Measurements from ENCODE around the gene FOXK1. TPM values are rescaled to one million over a fixed set of nuclear protein-coding genes. Genes with fewer than 3 reads are reported as not detected.
A peak's percentile ranks its signal among the peaks of the same experiment; 100 is the strongest.

Gene FOXK1
- total RNA-seq, 6 experiments from 2014 or later, result 3.8 to 8.4 (median 6.9) TPM

GRCh38 chr7:4772306-4772705 lies 90.2 kb downstream of the FOXK1 start:
- no peak for ATAC-seq
- 100% methylated on average over 3 of the region's 6 CpGs for WGBS (ENCODE audit: insufficient coverage, low coverage, low lambda C conversion rate, missing lambda C conversion rate)

DNA sequence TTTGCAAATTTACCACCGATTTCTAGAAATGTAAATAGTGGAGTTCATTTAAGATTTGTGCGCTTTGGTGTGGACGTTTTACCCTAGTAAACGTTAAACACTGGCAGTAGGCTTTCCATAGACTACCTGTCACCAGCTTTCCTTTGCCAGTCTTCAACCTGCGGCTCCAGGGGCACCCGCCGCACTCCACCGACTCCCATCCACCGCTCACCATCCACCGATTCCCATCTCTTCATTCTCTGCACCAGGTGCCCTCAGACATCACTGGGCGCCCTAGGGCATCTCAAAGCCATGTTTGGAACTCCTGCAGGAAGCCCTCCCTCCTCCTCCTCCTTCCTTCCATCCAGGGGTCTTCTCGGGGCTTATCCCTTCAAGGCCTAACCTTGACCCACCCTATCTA lies 91.9 kb downstream of the FOXK1 start:
- intact Hi-C loops (cut with DNase I), result no loop called here
- no peak for ATAC-seq
- Histone ChIP-seq H3K9me3 (no peaks in the 10 kb centered on the region), H3K36me3 (no peaks in the 10 kb centered on the region), H3K4me3 (no peak overlapping the region), H3K4me1 (peaks cover 0 to 22% (median 8%) of the 10 kb centered on the region in 4 donors), H3K27ac (no peak overlapping the region), H3K27me3 (no peaks in the 10 kb centered on the region)
- TF ChIP-seq POLR2A (IDR thresholded peaks at IDR 0.05), result no peak
- TF ChIP-seq, protein P1, sequence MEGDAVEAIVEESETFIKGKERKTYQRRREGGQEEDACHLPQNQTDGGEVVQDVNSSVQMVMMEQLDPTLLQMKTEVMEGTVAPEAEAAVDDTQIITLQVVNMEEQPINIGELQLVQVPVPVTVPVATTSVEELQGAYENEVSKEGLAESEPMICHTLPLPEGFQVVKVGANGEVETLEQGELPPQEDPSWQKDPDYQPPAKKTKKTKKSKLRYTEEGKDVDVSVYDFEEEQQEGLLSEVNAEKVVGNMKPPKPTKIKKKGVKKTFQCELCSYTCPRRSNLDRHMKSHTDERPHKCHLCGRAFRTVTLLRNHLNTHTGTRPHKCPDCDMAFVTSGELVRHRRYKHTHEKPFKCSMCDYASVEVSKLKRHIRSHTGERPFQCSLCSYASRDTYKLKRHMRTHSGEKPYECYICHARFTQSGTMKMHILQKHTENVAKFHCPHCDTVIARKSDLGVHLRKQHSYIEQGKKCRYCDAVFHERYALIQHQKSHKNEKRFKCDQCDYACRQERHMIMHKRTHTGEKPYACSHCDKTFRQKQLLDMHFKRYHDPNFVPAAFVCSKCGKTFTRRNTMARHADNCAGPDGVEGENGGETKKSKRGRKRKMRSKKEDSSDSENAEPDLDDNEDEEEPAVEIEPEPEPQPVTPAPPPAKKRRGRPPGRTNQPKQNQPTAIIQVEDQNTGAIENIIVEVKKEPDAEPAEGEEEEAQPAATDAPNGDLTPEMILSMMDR (IDR thresholded peaks at IDR 0.05), result no peak
- WGBS (ENCODE audit: insufficient coverage, low coverage, low lambda C conversion rate, missing lambda C conversion rate), result 82% methylated on average over 9 of the region's 12 CpGs
- DNase-seq, result no peak

More at GRCh38 chr7:4772306-4772705, 90.2 kb downstream of the FOXK1 start:
- no peaks in the 10 kb centered on the region for H3K36me3 ChIP-seq
- TF ChIP-seq, protein P1 (IDR thresholded peaks at IDR 0.05), result no peak
- TF ChIP-seq POLR2A (IDR thresholded peaks at IDR 0.05), result no peak
- no peak overlapping the region for H3K4me3 ChIP-seq
- H3K9me3 ChIP-seq, result no peaks in the 10 kb centered on the region
- H3K4me1 ChIP-seq, result peaks cover 0 to 22% (median 8%) of the 10 kb centered on the region in 4 donors
- DNase-seq, result no peak
- H3K27me3 ChIP-seq, result no peaks in the 10 kb centered on the region
- intact Hi-C loops (cut with DNase I), result no loop called here
- H3K27ac ChIP-seq, result no peak overlapping the region

- Histone ChIP-seq H3K9me3 (no peaks in the 10 kb centered on the region), H3K27me3 (no peaks in the 10 kb centered on the region), H3K4me1 (peaks cover 0 to 22% (median 8%) of the 10 kb centered on the region in 4 donors), H3K36me3 (no peaks in the 10 kb centered on the region), H3K4me3 (peak overlapping the region; percentile 93 to 99 (median 98)), H3K27ac (peak overlapping the region; percentile 95 to 96 (median 95))
- ATAC-seq, result peak; percentile 19 to 40 (median 31)
- TF ChIP-seq, protein P1 (IDR thresholded peaks at IDR 0.05), result no peak
- DNase-seq, result peak in 1 of 3 donors; percentile 71
- intact Hi-C loops (cut with DNase I), result no loop called here
- WGBS (ENCODE audit: insufficient coverage, low coverage, low lambda C conversion rate, missing lambda C conversion rate), result 11% methylated on average over 24 of the region's 24 CpGs
Observed at GRCh38 chr7:4774658-4775249, 92.7 kb downstream of the FOXK1 start.

- TF ChIP-seq, protein P1 (IDR thresholded peaks at IDR 0.05), result no peak
- peak; percentile 74 for TF ChIP-seq POLR2A (IDR thresholded peaks at IDR 0.05)
- H3K27ac ChIP-seq, result peak within 1 kb of the TSS; percentile 95 to 96 (median 95)
- peak; percentile 97 to 98 (median 98) for DNase-seq
- H3K4me1 ChIP-seq, result peaks cover 0 to 22% (median 8%) of the 10 kb centered on the region in 4 donors
- peak within 1 kb of the TSS; percentile 93 to 99 (median 98) for H3K4me3 ChIP-seq
- H3K27me3 ChIP-seq, result no peaks in the 10 kb centered on the region
- no CpG with 5 or more reads among the region's 55 CpGs for WGBS (ENCODE audit: insufficient coverage, low coverage, low lambda C conversion rate, missing lambda C conversion rate)
- H3K9me3 ChIP-seq, result no peaks in the 10 kb centered on the region
- H3K36me3 ChIP-seq, result no peaks in the 10 kb centered on the region
- intact Hi-C loops (cut with DNase I), result no loop called here
- peak; percentile 97 to 98 (median 97) for ATAC-seq
Observed at GRCh38 chr7:4775250-4775847, 93.3 kb downstream of the FOXK1 start, which contains the start of gene AP5Z1. AP5Z1 (plus strand) TSS chr7:4775623; CDS start chr7:4775716, 93 bp downstream.

Data from right lobe of liver (tissue), 6 donors.